ENCODE data around the gene GRIA1. TPM values are rescaled to one million over a fixed set of nuclear protein-coding genes. Genes with fewer than 3 reads are reported as not detected.

Gene GRIA1
- total RNA-seq, 1 experiment from 2014 or later: 0.81 TPM

- TF ChIP-seq AR (CRISPR knock-in tag; IDR thresholded peaks at IDR 0.05) (no peak), ZNF423 (CRISPR knock-in tag; IDR thresholded peaks at IDR 0.05) (no peak), ZBTB43 (CRISPR knock-in tag; IDR thresholded peaks at IDR 0.05) (no peak), ATF1 (CRISPR knock-in tag; IDR thresholded peaks at IDR 0.05) (no peak)
Measured at GRCh38 chr5:153486771-153487170, 3.7 kb upstream of the GRIA1 start (continued).

- CTCF ChIA-PET: interaction anchor here (0.6 to 1.9 kb wide), 9 partner anchors 9 to 957 kb away, joined by 3 to 14 read pairs (median 3); no protein-coding TSS in a partner anchor
- H3K36me3 Mint-ChIP-seq: no peaks in the 10 kb centered on the region
- ATAC-seq: no peak
- H3K27ac Mint-ChIP-seq: no peak overlapping the region
- TF ChIP-seq ZNF396 (CRISPR knock-in tag; IDR thresholded peaks at IDR 0.05; ENCODE audit: borderline replicate concordance) (no peak), ZNF121 (CRISPR knock-in tag; IDR thresholded peaks at IDR 0.05) (no peak), GTF2I (CRISPR knock-in tag; conservative IDR thresholded peaks at IDR 0.05) (no peak), ZNF263 (CRISPR knock-in tag; IDR thresholded peaks at IDR 0.05; ENCODE audit: low read depth) (no peak), E2F4 (CRISPR knock-in tag; IDR thresholded peaks at IDR 0.05; ENCODE audit: borderline replicate concordance, low read depth) (no peak), ARID4B (CRISPR knock-in tag; IDR thresholded peaks at IDR 0.05; ENCODE audit: borderline replicate concordance) (no peak)
- no peaks in the 10 kb centered on the region for H3K9me3 Mint-ChIP-seq
- POLR2A ChIA-PET: interaction anchor here (0.6 kb wide), 1 partner anchor 449 kb away, joined by 3 read pairs; no protein-coding TSS in a partner anchor
- H3K4me1 Mint-ChIP-seq: peaks cover 24% of the 10 kb centered on the region
- no peak for DNase-seq (ENCODE audit: low spot score)
- peak overlapping the region; percentile 78 for H3K4me3 Mint-ChIP-seq
- peaks cover 27% of the 10 kb centered on the region for H3K27me3 Mint-ChIP-seq (ENCODE audit: low read depth)
Measured at GRCh38 chr5:153489611-153490010, 859 bp upstream of the GRIA1 start.

- H3K9me3 Mint-ChIP-seq: no peaks in the 10 kb centered on the region
- H3K27me3 Mint-ChIP-seq (ENCODE audit: low read depth): peaks cover 27% of the 10 kb centered on the region
- peak; percentile 12 for ATAC-seq
- H3K27ac Mint-ChIP-seq: no peak overlapping the region
- no peak for DNase-seq (ENCODE audit: low spot score)
- ChIA-PET POLR2A (no interaction called here), CTCF (interaction anchor here (1.0 to 1.9 kb wide), 3 partner anchors 266 to 474 kb away, joined by 3 to 14 read pairs (median 4); no protein-coding TSS in a partner anchor)
- TF ChIP-seq HMGXB4 (CRISPR knock-in tag; IDR thresholded peaks at IDR 0.05): no peak
- H3K36me3 Mint-ChIP-seq: no peaks in the 10 kb centered on the region
- H3K4me3 Mint-ChIP-seq: peak overlapping the region; percentile 78
- H3K4me1 Mint-ChIP-seq: peaks cover 24% of the 10 kb centered on the region
Measured at GRCh38 chr5:153491038-153491744, 721 bp downstream of the GRIA1 start.

All from WTC11 (cell line).